GM18520 (cell line): ENCODE data around the gene JADE3.

ENCODE experiments used
- ATAC-seq: cut with Tn5 transposase; IDR thresholded peaks from one replicate; pipeline ENCODE4 v1.9.1; 2021; ENCODE audit not compliant: unreplicated experiment

Gene JADE3

DNA sequence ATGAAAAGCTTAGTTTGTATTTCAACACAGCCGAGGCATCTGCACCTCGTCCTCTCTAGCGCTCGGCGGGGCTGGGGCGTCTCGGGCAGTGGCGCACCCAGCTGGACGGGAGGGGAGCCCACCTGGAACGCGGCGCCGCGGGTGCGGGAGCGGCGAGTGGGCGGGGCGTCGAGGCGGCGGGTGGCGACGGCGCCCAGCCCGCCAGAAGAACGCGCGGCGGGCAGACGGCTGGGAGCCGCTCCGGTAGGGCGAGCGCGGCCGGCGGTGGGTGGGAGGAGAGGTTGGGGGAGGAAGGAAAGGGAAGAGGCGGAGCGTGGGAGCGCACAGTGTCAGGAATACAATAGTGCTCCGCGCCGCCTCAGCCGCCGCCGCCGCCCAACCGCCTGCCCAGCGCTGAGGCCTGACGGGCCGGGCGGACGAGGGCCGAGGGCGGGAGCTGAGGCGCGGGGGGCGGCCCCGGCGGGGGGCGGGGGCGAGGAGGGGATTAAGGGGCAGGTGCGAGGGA is at the start of gene JADE3:
JADE3 (plus strand) TSS at position 324 of the 505 bp plus-strand sequence. CDS start 72,474 bp downstream, outside the sequence.
- ATAC-seq = no peak

DNA sequence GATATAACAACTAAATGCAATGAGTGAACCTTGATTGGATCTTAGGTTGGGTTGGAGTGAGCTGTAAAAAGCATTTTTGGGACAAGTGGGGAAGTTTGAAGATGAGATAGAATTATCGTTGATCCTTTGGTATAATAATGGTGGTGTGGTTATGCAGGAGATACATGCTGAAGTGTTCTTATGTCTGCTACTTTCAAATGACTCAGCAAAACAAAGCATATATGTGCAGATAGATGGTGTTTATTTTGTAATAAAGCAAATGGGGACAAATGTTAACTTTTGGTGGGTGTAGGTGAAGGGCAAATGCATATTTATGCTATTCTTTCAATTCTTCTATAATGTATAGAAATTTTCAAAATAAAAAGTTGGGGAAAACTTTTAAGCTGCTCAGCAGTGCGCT is 49.1 kb upstream of the JADE3 start:
- ATAC-seq = no peak

DNA sequence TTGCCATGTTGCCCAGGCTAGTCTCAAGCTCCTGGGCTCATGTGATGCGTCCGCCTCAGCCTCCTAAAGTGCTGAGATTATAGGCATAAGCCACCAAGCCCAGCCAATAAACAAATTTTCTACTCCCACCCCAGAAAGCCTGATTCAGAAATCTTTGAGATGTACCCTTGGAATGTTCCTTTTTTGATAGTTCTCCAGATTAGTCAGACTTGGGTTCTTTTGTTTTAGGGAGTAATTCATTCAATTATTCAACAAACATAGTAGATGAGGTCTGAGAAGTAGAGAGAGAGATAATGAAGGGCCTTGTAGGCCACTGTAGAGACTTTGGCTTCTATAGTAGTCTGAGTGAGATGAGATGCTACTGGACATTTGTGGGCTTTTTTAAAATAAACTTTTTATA is 47.6 kb upstream of the JADE3 start:
- no peak for ATAC-seq

DNA sequence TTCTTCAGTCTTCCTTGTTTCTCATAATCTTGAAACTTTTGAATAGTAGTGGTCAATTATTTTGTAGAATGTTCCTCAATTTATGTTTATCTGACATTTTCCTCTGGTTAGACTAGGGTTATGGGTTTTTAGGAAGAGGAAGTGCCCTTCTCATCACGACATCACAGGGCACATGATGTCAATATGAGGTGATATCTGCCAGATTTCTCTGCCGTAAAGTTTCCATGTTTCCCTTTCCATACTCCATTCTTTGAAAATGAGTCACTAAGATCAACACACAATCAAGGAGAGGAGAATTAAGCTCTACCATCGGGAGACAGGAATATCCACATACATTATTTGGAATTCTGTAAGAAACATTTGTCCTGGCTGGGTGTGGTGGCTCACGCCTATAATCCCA is 46.9 kb upstream of the JADE3 start:
- ATAC-seq = no peak

DNA sequence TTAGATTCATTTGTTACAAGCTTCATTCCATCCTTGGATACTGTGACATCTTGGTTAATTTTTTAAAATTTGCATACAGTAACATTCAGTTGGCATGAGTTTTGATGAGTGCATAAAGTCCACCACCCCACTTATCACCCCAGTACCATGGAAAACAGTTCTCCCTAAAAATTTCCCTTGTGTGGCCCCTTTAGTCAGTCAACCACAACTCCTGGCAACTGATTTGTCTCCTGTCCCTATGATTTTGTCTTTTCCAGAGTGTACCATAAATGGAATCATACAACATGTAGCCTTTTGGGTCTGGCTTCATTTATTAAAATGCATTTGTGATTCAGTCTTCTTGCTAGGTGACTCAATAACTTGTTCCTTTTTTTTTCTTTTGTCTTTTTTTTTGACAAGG is 45.5 kb upstream of the JADE3 start:
- no peak for ATAC-seq

DNA sequence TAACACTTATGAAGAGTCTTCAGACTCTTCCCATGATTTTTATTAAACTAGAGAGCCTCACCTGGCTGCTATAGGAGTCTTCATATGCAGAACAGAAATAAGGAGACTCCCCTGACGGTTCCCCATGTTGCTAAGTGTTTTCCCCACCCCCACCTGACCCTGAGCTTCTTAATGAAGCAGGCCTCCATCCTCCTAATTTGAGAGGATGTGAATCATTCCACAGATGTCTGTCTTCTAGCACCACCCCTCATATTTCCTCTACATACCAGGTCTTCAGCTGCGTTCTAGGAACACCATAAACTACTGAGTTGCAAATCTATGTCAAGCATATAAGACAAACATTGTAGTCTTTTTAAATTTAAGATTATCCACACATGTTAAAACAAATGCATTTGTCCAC is 38.5 kb upstream of the JADE3 start:
- no peak for ATAC-seq

DNA sequence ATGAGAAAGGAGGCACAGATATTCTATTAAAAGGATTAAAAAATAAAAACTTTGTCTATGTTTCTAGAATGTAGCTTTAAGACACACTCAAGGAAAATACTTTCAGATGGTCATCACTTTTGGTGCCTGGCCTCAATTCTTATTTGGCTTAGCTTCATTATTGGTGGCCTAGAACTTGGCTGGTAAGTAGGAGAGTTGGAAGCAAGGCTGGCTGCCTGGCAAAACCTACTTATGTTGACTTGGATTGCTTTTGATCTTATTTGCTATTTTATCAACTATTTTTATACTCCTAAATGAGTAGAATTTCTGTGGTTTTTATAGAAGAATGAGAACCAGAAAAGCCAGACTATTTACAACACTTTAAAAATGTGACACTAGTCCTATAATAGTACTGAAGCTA is 35.3 kb upstream of the JADE3 start:
- ATAC-seq = no peak

DNA sequence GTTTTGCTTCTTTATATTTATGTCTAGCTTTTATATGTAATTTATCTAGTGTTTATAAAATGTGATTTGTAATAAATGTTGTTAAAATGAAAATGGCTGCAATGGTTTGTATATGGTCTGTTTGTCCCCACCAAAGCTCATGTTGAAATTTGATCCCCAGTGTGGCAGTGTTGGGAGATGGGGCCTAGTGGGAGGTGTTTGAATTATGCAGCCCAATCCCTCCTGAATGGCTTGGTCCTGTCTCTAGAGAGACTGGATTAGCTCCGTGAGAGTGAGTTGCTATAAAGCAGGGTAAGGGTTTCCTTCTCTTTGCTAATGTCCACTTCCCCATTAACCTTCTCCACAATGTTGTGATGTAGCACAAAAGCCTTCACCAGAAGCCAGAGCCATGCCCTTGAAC is 30.0 kb upstream of the JADE3 start:
- no peak for ATAC-seq

DNA sequence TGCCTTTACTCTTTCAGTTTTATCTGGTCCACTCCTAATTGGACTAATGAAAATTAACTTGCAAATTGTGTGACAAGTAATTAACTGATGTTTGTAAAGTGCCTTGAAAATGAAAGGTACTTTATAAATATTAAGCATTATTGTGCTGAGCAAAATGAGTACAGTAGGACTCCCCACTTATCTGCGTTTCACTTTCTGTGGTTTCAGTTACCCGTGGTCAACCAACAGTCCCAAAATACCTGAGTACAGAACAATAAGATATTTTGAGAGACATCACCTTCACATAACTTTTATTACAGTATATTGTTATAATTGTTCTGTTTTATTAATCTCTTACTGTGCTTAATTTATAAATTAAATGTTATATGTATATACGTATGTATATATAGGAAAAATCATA is 27.4 kb upstream of the JADE3 start:
- no peak for ATAC-seq

DNA sequence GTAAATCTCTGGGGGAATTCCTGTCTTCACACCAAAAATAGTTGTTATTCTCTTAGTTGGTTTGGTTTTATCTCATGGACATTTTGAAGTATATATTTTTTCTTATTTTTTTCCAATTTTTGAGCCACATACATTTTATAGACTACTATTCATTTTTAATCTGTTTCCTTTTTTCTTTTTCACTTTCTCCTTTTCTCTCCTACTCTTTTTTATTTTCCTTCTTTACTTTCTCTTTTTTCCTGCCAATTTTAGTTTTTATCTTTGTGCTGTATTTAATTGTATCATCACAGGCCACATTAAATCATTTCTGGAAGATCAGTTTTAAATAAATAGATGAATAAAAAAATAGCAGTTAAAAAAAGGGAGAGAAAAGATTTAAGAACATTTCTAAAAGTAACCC is 14.0 kb upstream of the JADE3 start:
- no peak for ATAC-seq

DNA sequence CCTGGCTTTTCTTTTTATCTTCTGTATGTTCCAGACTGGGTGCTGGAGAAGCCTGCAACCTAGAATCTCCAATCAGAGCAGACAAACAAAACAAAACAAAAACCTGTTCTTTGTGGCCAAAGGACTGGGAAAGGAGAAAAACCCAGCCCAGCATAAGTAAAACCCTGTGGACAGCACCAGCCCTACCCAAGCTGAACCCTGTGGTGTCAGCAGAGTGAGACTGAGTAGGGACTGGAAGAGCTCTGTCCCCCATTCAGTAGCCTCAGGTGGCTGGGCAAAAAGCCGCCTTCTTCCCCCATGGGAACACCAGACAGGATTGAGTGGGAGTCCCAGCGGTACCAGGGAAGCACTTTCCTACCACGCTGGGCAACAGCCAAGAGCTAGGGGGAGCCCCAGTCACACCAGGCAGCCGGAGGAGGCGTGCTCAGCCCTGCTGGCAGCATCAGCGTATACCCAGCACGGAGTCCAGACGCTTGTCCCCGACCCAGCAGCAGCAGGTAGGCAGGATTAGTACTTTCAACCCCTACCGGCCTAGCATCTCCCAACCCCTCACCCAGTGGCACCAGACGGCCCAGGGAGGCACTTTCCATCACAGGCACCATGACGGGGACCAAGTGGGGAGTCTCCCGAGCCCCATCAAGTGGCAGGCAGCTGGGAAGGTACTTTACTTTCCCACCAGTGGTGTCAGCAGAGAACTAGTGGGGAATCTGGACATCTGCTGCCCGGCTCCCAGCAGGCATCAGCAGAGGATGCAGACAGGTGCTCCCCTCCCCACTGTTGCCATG is 8.6 kb upstream of the JADE3 start:
- peak; percentile 79 for ATAC-seq

DNA sequence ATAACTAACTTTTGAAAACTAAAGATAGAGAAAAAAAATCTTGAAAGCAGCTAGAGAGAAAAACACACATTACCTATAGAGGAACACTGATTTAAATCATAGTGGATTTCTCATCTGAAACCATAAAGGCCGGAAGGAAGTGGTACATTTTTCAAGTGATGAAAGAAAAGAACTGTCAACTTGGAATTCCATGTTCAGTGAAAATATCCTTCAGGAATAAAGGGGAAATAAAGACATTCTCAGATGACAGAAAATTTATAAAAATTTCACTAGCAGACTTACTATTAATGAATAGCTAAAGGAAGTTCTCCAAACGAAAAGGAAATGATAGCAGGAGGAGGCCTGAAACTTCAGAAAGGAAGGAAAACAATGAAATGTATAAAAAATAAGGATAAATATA is 7.6 kb upstream of the JADE3 start:
- no peak for ATAC-seq

DNA sequence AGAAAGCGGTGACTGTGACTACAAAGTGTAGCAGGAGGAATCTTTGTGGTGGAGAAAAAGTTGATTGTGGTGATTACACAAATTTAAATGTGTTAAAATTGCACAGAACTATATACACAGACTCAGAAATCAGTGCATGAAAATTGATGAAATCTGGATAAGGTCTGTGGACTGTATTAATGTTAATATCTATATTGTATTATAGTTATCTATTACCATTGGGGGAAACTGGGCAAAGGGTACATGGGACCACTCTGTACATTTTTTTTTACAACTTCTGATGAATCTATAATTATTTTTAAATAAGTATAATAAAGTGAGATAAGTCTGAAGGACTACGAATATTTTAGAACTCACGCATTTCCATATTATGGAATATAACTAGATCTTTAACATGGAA is 1.8 kb upstream of the JADE3 start:
- ATAC-seq = no peak

DNA sequence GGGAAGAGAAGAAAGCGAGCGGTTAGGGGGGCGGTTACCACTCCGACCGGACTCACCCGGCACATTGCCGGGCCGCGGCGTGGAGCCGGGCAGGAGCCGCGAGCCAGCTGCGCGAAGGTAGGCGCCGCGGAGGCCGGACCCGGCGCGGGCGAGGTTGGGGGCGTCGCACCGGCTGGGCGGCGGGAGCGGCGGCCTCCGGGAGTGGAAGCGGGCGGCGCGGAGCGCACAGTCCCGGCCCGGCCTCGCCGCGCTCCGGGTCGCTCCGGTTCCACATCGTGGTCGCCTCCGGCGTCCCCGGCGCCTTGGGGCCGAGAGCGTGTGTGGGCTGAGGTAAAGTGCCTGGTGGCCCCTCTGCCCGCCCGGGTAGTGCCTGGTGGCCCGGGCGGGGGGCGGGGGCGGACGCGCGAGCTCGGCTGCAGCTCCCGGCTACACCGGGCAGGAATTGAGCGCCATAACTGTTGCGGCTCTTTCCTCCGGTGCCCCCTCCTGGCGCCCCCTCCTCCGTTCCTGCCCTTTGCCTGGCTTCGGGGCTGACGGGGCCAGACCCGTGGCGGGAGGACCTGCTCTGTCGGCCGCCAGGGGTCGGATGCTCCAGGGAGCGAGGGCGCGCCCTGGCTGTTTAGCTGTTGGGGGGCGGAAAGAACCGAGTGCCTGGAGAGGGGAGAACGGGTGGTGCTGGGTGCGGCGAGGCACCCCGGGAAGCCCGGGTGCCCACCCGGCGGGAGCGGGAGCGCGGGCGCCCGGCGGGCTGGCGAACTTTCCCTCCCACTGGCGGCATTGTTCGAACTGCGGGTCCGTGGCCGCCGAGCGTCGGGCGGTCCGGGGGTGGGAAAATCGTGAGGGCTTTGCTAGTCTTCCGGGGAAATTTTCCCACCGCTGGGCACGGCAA is 626 bp downstream of the JADE3 start:
- ATAC-seq = no peak

DNA sequence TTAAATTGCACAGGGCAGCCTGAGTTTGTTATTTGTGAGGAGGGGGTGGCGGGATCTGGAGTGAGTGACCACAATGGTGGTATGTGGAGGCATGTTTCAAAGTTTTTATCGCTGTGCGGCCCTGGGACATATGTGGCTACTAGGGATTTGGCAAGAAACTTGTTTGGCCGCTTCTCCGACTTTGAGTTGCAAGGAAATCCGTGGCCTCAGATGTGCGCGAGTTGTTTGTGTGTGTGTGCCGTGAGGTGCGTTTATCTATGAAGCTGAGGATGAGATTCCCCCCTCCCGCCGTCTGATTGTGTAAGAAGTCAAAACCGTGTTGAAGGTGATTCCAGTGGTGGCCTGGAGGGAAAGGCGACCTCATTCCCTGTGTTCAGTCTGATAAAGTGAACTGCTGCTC is 1.4 kb downstream of the JADE3 start:
- ATAC-seq = no peak

DNA sequence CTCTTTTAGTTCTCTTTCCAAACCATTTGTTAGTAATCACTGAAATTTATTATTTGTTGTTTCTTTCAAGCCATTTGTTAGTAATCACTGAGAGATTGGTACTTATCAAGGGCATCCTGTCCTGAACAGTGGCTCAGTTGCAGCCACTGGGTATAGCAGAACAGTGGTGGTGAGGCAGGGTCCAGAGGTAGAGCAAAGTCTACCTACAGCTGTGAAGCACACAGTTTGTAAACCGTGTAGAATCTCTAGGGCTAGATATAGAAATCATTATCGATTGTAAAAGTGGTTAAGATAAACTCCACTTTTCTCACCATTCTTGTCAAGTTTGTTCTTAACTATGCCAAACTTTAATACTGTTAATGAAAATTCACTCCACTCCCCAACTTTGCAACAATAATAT is 4.1 kb downstream of the JADE3 start:
- ATAC-seq = no peak

DNA sequence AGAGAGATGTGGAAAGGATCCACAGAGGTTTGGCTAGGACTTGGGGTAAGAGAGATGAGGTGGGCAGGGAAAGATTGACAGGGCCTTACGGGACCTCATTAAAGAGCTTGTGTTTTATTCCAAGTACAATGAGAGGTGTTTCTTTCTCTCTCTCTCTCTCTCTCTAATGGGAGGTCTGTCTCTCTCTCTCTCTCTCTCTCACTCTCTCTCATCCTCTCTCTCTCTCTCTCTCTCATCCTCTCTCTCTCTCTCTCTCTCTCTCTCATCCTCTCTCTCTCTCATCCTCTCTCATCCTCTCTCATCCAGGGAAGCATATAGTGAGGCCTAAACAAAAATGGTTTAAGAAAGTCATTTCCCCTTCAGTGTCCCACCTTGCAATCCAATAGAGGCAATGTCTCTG is 5.4 kb downstream of the JADE3 start:
- ATAC-seq = no peak

DNA sequence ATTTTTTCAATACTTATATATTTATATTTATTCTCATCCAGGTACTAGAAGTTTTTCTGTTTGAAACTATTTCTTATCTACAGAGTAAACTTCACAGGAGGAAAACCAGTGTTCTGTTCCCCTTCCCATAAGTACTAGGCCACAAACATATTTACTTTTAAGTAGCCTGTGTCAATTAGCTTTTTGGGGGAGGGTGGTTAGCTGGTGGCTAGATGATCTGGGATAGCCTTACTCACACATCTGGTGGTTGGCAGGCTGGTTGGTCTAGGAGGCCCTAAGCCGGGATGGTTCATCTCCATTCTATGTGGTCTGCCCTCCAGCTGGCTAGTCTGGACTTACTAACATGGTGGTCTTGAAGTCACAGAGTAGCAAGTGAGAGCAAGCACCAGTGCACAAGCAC is 6.2 kb downstream of the JADE3 start:
- no peak for ATAC-seq

DNA sequence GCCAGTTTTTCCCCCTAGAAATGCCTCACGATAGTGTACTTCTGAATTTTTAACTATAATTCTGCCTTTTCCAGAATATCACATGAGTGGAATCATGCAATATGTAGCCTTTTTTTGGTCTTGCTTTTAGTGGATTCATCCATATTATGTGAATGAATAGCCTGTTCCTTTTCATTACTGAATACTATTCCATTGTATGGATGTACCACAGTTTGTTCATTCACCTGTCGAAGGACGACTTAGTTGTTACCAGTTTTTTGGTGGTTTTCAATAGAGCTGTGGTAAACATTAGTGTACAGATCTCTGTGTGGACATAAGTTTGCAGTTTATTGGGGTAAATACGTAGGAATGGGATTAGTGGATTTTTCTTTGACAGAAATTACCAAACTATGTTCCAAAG is 8.0 kb downstream of the JADE3 start:
- no peak for ATAC-seq

DNA sequence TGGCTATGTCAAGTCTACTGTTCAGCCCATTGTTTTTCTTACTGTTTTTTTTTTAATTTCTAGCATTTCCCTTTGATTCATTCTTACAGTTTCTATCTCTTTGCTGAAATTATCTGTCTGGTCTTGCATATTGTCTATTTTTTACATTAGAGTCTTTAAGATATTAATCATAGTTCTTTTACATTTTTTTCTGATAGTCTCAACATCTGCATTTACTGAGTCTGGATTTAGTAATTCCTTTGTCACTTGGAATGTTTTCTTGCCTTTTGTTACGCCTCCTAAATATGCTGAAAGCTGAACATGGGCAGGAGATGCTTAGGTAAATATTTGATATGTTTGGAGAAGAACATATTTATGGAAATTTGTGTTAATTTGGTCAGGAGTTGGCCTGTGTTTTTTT is 10.4 kb downstream of the JADE3 start:
- no peak for ATAC-seq

DNA sequence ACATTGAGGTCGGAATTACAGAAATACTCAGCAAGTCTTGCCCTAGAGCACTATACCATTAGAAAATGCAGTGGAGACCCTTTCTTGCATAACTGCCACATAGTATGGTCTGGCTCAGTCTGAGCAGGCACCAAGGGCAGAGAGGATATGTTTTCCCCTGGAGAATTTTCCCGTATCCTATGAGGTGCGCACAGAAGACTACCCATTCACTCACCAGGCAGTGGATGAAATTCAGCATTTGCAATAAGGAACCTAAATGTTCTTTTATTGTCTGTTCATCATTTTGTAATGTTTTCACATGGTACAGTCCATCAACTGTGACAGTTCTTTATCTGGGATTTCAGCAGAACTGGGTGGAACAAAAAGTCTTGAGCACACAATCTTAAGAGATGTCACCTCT is 15.5 kb downstream of the JADE3 start:
- no peak for ATAC-seq
